K562 (cell line): ENCODE data around the gene YPEL1. TPM values are rescaled to one million over a fixed set of nuclear protein-coding genes. Genes with fewer than 3 reads are reported as not detected.

ENCODE experiments used
- ATAC-seq: fragments of 200-7000 bp; cut with Tn5 transposase; 3 replicates; pipeline ENCODE4 v1.9.1; 2020; ENCODE audit warnings: moderate library complexity
- Bru-seq: library from RNA; stranded (reverse); fragments of 400-500 nt; gene quantifications from one replicate; lab custom pipeline; 2021; lab: Mats Ljungman, UMichigan
- BruChase-seq, 2 experiments: library from RNA; stranded (reverse); fragments of 400-500 nt; gene quantifications; one replicate each; lab custom pipeline; 2021; lab: Mats Ljungman, UMichigan
- BruUV-seq: library from RNA; stranded (reverse); fragments of 400-500 nt; replicated peaks from 2 replicates; lab custom pipeline; 2021; lab: Mats Ljungman, UMichigan
- CTCF ChIA-PET: fragments of 300-600 bp; formaldehyde crosslinking; extraction: SDS; loops from one replicate; lab custom pipeline; 2021; ENCODE audit warnings: low intra/inter-chr PET ratio; lab: Yijun Ruan, JAX
- POLR2A ChIA-PET: fragments of 300-600, 350-650 bp; sonication (Branson Sonifier 250); formaldehyde crosslinking; extraction: SDS; loops from one replicate; lab custom pipeline; 2021; ENCODE audit warnings: antibody characterized with exemption, inconsistent platforms; lab: Yijun Ruan, JAX
- DNase-seq, 4 experiments: peaks; one replicate each; pipeline versions ENCODE4 v3.0.0 to v3.0.0-alpha.2; 2011 to 2018; ENCODE audit warnings: low spot score in 3 of 4, mixed read lengths in 3 of 4; ENCODE audit errors: extremely low read depth in 1 of 4
- FAIRE-seq: peaks from 2 replicates; lab custom pipeline; 2011; peaks lifted over from hg19 to GRCh38; lab: Jason Lieb, UNC
- H2AFZ ChIP-seq: 2 replicates; pipeline ENCODE4 v1.6.0; 2011; ENCODE audit warnings: low read depth, low read length, control low read depth, inconsistent platforms
- H3K27ac ChIP-seq: fragments of 200-600 bp; 3 replicates; pipeline ENCODE4 v1.8.0; 2011; ENCODE audit warnings: low read depth, mild to moderate bottlenecking, control low read depth, inconsistent platforms, low read length, moderate library complexity, mixed read lengths; ENCODE audit errors: extremely low read depth
- H3K27me3 ChIP-seq, 2 experiments: fragments of 300-600 bp in 1 of 2; 2 replicates in 1 of 2; 3 replicates in 1 of 2; pipeline versions ENCODE4 v1.6.0 to v1.8.0; 2011; ENCODE audit warnings: inconsistent platforms in 2 of 2, low read length in 2 of 2, mild to moderate bottlenecking in 1 of 2, mixed read lengths in 1 of 2, moderate library complexity in 1 of 2; ENCODE audit not compliant: control insufficient read depth in 2 of 2, insufficient read depth in 2 of 2
- H3K36me3 ChIP-seq: fragments of 300-600 bp; 3 replicates; pipeline ENCODE4 v1.8.0; 2011; ENCODE audit warnings: mild to moderate bottlenecking, low read length, inconsistent platforms; ENCODE audit not compliant: control insufficient read depth, insufficient read depth
- H3K4me1 ChIP-seq, 2 experiments: fragments of 200-600 bp in 1 of 2; replicated peaks in 1 of 2; 2 replicates in 1 of 2; 3 replicates in 1 of 2; pipeline versions ENCODE4 v1.5.1 to v1.8.0; 2011; ENCODE audit warnings: inconsistent platforms in 2 of 2, low read length in 2 of 2, mild to moderate bottlenecking in 1 of 2, mixed read lengths in 1 of 2, moderate library complexity in 1 of 2; ENCODE audit not compliant: control insufficient read depth in 2 of 2, insufficient read depth in 2 of 2
- H3K4me2 ChIP-seq: 2 replicates; pipeline ENCODE4 v1.6.1; 2011; ENCODE audit warnings: low read length, control low read depth, inconsistent platforms, mixed read lengths; ENCODE audit not compliant: insufficient read depth
- H3K4me3 ChIP-seq: fragments of 200-600 bp; sonication (generic), shearing (Covaris generic); 2 replicates; pipeline ENCODE4 v1.5.1; 2016; ENCODE audit warnings: control low read depth, inconsistent platforms
- H3K79me2 ChIP-seq: fragments of 200-600 bp; 3 replicates; pipeline ENCODE4 v1.8.0; 2011; ENCODE audit warnings: low read length, inconsistent platforms; ENCODE audit not compliant: control insufficient read depth, insufficient read depth
- H3K9ac ChIP-seq, 2 experiments: 2 replicates each; pipeline versions ENCODE4 v1.6.0 to v1.6.1; 2011; ENCODE audit warnings: low read depth in 2 of 2, low read length in 2 of 2, control low read depth in 1 of 2, inconsistent platforms in 1 of 2, mild to moderate bottlenecking in 1 of 2, mixed read lengths in 1 of 2; ENCODE audit not compliant: insufficient read depth in 1 of 2
- H3K9me1 ChIP-seq: one replicate; pipeline ENCODE4 v1.6.0; 2011; ENCODE audit warnings: inconsistent platforms, mild to moderate bottlenecking, low read length, moderate library complexity; ENCODE audit not compliant: control insufficient read depth, insufficient read depth
- H3K9me3 ChIP-seq: replicated peaks from 2 replicates; pipeline ENCODE4 v1.5.1; 2011; ENCODE audit warnings: low read depth, low read length, inconsistent platforms; ENCODE audit not compliant: control insufficient read depth, insufficient read depth
- H4K20me1 ChIP-seq: replicated peaks from 2 replicates; pipeline ENCODE4 v1.6.1; 2011; ENCODE audit warnings: low read length, inconsistent platforms, mixed read lengths; ENCODE audit not compliant: control insufficient read depth, insufficient read depth
- BHLHE40 ChIP-seq: IDR thresholded peaks from 2 replicates; pipeline ENCODE4 v1.6.1; 2011; ENCODE audit warnings: low read length, improper control_type of control experiment
- CEBPZ ChIP-seq: fragments of 150-350 bp; IDR thresholded peaks from 2 replicates; pipeline ENCODE4 v1.6.1; 2014; ENCODE audit warnings: low read depth, mild to moderate bottlenecking, low read length, borderline replicate concordance
- ERF ChIP-seq: fragments of 450-650 bp; formaldehyde crosslinking; IDR thresholded peaks from 2 replicates; pipeline ENCODE4 v1.4.0; 2020; ENCODE audit warnings: mild to moderate bottlenecking, mixed read lengths
- ESRRB ChIP-seq: fragments of 250-450 bp; sonication (Bioruptor Pico); IDR thresholded peaks from 2 replicates; pipeline ENCODE4 v1.5.0; 2020; ENCODE audit warnings: mild to moderate bottlenecking, moderate library complexity, borderline replicate concordance
- FOXA3 ChIP-seq, 2 experiments: fragments of 450-650 bp in 1 of 2; sonication (generic) in 1 of 2; formaldehyde crosslinking; IDR thresholded peaks in 1 of 2; conservative IDR thresholded peaks in 1 of 2; 2 replicates each; pipeline versions ENCODE4 v1.4.0 to v1.8.0; 2020 to 2022; ENCODE audit warnings: mild to moderate bottlenecking in 2 of 2, missing genetic modification reagents in 1 of 2
- IFI16 ChIP-seq: fragments of 250-450 bp; sonication (Bioruptor Pico); IDR thresholded peaks from 2 replicates; pipeline ENCODE4 v2.1.2; 2022; ENCODE audit warnings: mild to moderate bottlenecking, inconsistent platforms
- PTRF ChIP-seq: fragments of 450-650 bp; IDR thresholded peaks from 2 replicates; pipeline ENCODE4 v1.6.1; 2016; ENCODE audit warnings: mild to moderate bottlenecking, missing genetic modification characterization, missing compliant biosample characterization
- TOE1 ChIP-seq, 2 experiments: fragments of 450-650 bp in 1 of 2; sonication (generic) in 1 of 2; formaldehyde crosslinking in 1 of 2; IDR thresholded peaks; 2 replicates each; pipeline versions ENCODE4 v1.7.1 to v1.8.0; 2016 to 2022; ENCODE audit warnings: borderline replicate concordance in 2 of 2, mild to moderate bottlenecking in 2 of 2, antibody characterized with exemption in 1 of 2, inconsistent platforms in 1 of 2, low read depth in 1 of 2, missing genetic modification reagents in 1 of 2, moderate library complexity in 1 of 2
- ZNF24 ChIP-seq: fragments of 450-650 bp; IDR thresholded peaks from 2 replicates; pipeline ENCODE4 v1.6.1; 2016
- ZNF444 ChIP-seq: fragments of 250-450 bp; sonication (Bioruptor Pico); IDR thresholded peaks from 2 replicates; pipeline ENCODE4 v1.4.0; 2020; ENCODE audit warnings: mild to moderate bottlenecking, moderate library complexity
- WGBS: fragments of 100-300 bp; shearing (Covaris generic); methylation state at CpG from one replicate; pipeline ENCODE4 v1.1.6; 2016; ENCODE audit warnings: low coverage, mixed read lengths; ENCODE audit not compliant: insufficient coverage; ENCODE audit errors: missing lambda C conversion rate; 5-methylcytosine and 5-hydroxymethylcytosine counted together
- in situ Hi-C: fragments of 300-500 bp; cut with MboI; formaldehyde crosslinking; loops from 4 replicates; pipeline ENCODE4 v1.15.0; 2018; ENCODE audit warnings: inconsistent platforms, mixed read lengths
- intact Hi-C: fragments of 100-400 bp; cut with micrococcal nuclease; formaldehyde crosslinking; loops from 2 replicates; pipeline ENCODE4 v1.14.2; 2022
- long read RNA-seq, 3 experiments: library from polyadenylated mRNA in 2 of 3; library from RNA in 1 of 3; unstranded in 2 of 3; stranded (forward) in 1 of 3; transcript quantifications; one replicate each; pipeline ENCODE4 v2.0.0, GENCODE V29; 2019 to 2022
- polyA minus RNA-seq, 3 experiments: library from RNA; depleted of rRNA, polyadenylated mRNA; stranded (reverse); fragments of >200 nt; gene quantifications; 2 replicates each; pipeline ENCODE4 v1.2.3, GENCODE V29; 2011
- polyA plus RNA-seq, 8 experiments: library from polyadenylated mRNA; depleted of rRNA in 4 of 8; stranded (reverse) in 5 of 8; unstranded in 3 of 8; fragments of >200 nt; fragmentation: Nextera tagmentation in 2 of 8; fragmentation: Illumina TruSeq in 1 of 8; extraction: Ambion mirVana in 2 of 8; extraction: Trizol in 1 of 8; gene quantifications; 2 replicates each; pipeline versions ENCODE4 v1.2.1 to v1.2.3, GENCODE V29; 2011 to 2014; ENCODE audit warnings: inconsistent platforms in 1 of 8, missing spikeins in 1 of 8
- total RNA-seq, 7 experiments: library from RNA; depleted of rRNA in 6 of 7; stranded (reverse); fragments of >200 nt in 6 of 7; fragmentation: Illumina TruSeq in 2 of 7; extraction: Trizol in 2 of 7; gene quantifications; 2 replicates each; pipeline versions ENCODE4 v1.2.1 to v1.2.3, GENCODE V29; 2011 to 2021; ENCODE audit warnings: low replicate concordance in 1 of 7

The YPEL1 gene
- 4.4 and 6.2 TPM in 2 replicates for total RNA-seq (2011; cell fraction: chromatin; rRNA removed; ENCODE audit: low replicate concordance)
- 3.0 TPM in 2 replicates for total RNA-seq (2011; cell fraction: nucleolus; rRNA removed)
- 4.6 and 4.7 TPM in 2 replicates for total RNA-seq (2011; cell fraction: nucleoplasm; rRNA removed)
- total RNA-seq (2014; rRNA removed) = 0.18 and 0.49 TPM in 2 replicates
- 0.41 and 0.47 TPM in 2 replicates for total RNA-seq (2014; rRNA removed; fragmentation: Illumina TruSeq; extraction: Trizol)
- 0.15 and 0.25 TPM in 2 replicates for total RNA-seq (2015; rRNA removed; fragmentation: Illumina TruSeq; extraction: Trizol)
- total RNA-seq (2021) = 0.53 and 0.54 TPM in 2 replicates
- 2.2 and 2.4 TPM in 2 replicates for polyA plus RNA-seq (2011; rRNA removed)
- 0.63 and 1.4 TPM in 2 replicates for polyA plus RNA-seq (2011; cell fraction: cytosol; rRNA removed)
- polyA plus RNA-seq (2011; cell fraction: nucleus; rRNA removed) = 1.9 and 2.6 TPM in 2 replicates
- 0.59 and 4.0 TPM in 2 replicates for polyA plus RNA-seq (2012)
- 0.46 TPM in 2 replicates for polyA plus RNA-seq (2014; fragmentation: Illumina TruSeq; extraction: Trizol)
- under 1 TPM; 0.07 to 0.10 TPM for polyA plus RNA-seq (2014; fragmentation: Nextera tagmentation; extraction: Ambion mirVana)
- polyA plus RNA-seq (2014; rRNA removed) = 0.36 and 1.7 TPM in 2 replicates
- 1.4 and 3.0 TPM in 2 replicates for polyA minus RNA-seq (2011; rRNA and poly(A)+ RNA removed)
- polyA minus RNA-seq (2011; cell fraction: cytosol; rRNA and poly(A)+ RNA removed) = 0.46 and 0.67 TPM in 2 replicates
- polyA minus RNA-seq (2011; cell fraction: nucleus; rRNA and poly(A)+ RNA removed) = 0.67 and 1.00 TPM in 2 replicates
- percentile 39 among the genes with signal in this experiment for Bru-seq, nascent RNA
- percentile 48 among the genes with signal in this experiment for BruChase-seq, experiment 1, labeled RNA remaining after a 2-hour chase
- percentile 45 among the genes with signal in this experiment for BruChase-seq, experiment 2, labeled RNA remaining after a 6-hour chase
- long read RNA-seq, experiment 1, partial matches to known transcripts = 0 of 4 reads
- long read RNA-seq, experiment 1, other reads (novel, unspliced or antisense) = 4 of 4 reads
- long read RNA-seq, experiment 2 = 0 reads
- long read RNA-seq, experiment 3 = 0 reads

GRCh38 chr22:21735200-21736083, at the start of gene YPEL1:
YPEL1 (minus strand) TSS chr22:21735794; CDS start chr22:21710744, 25,050 bp downstream.
- Histone ChIP-seq H3K9me1 (no peaks in the 10 kb centered on the region), H4K20me1 (0 out of 2 replicates have a peak, but pooled peaks cover 9% of the 10 kb centered on the region), H3K27ac (peak within 1 kb of the TSS; percentile 42), H3K79me2 (no peaks in the 10 kb centered on the region), H3K9ac (peak within 1 kb of the TSS; percentile 32 to 93; a peak in 3 of 4 replicates), H3K4me3 (peak within 1 kb of the TSS; percentile 52), H3K4me1 (peaks cover 17 to 29% of the 10 kb centered on the region in 2 experiments), H3K36me3 (no peaks in the 10 kb centered on the region), H3K9me3 (no peaks in the 10 kb centered on the region), H3K4me2 (peak within 1 kb of the TSS; percentile 90), H3K27me3 (peaks cover 52 to 57% of the 10 kb centered on the region in 2 experiments), H2AFZ (peak within 1 kb of the TSS; percentile 96)
- DNase-seq (peak; percentile 100), ATAC-seq (peak; percentile 96), FAIRE-seq (peak; percentile 67)
- intact Hi-C loops = loop anchor here (1.0 to 2.0 kb wide), 3 partner anchors 21 to 203 kb away; no protein-coding TSS in a partner anchor
- in situ Hi-C loops = no loop called here
- WGBS = under 1% methylated on average over 102 of the region's 102 CpGs
- POLR2A ChIA-PET = interaction anchor here (0.5 to 3.6 kb wide), 52 partner anchors 10 to 1382 kb away, joined by 3 to 23 read pairs (median 4); partner anchors contain the start of genes MAPK1, PPIL2 and SDF2L1
- BruUV-seq = no TSS peak
- CTCF ChIA-PET = interaction anchor here (0.6 to 0.8 kb wide), 2 partner anchors 9 to 78 kb away, joined by 3 read pairs; no protein-coding TSS in a partner anchor
- TF ChIP-seq ZNF444 (CRISPR knock-in tag) = no peak
- no peak; the same call in 1 of the 2 replicates for TF ChIP-seq CEBPZ
- no peak for TF ChIP-seq IFI16
- no peak for TF ChIP-seq ERF (CRISPR knock-in tag)
- TF ChIP-seq PTRF = no peak
- TF ChIP-seq ESRRB (CRISPR knock-in tag) = no peak
- no peak for TF ChIP-seq FOXA3 (CRISPR knock-in tag; conservative IDR thresholded peaks at IDR 0.05 in 1 of 2, IDR thresholded peaks at IDR 0.05 in 1 of 2)
- no peak for TF ChIP-seq TOE1 (IDR thresholded peaks at IDR 0.05; ENCODE audit: borderline replicate concordance)
- no peak for TF ChIP-seq TOE1 (CRISPR knock-in tag; IDR thresholded peaks at IDR 0.05; ENCODE audit: borderline replicate concordance, low read depth)
- peak; percentile 98 for TF ChIP-seq BHLHE40
- no peak for TF ChIP-seq ZNF24
